Measurements from ENCODE around the gene CLDN5.

- no peak for TF ChIP-seq CTCF (IDR thresholded peaks at IDR 0.05)
- no peak for TF ChIP-seq POLR2A (IDR thresholded peaks at IDR 0.05)
Measured at GRCh38 chr22:19492504-19493174, 31.6 kb downstream of the CLDN5 start.
